HepG2 (cell line): ENCODE data around the gene PIEZO1. TPM values are rescaled to one million over a fixed set of nuclear protein-coding genes. Genes with fewer than 3 reads are reported as not detected.

Source experiments
- AHDC1 ChIP-seq: sonication (generic); formaldehyde crosslinking; IDR thresholded peaks from 2 replicates; pipeline ENCODE4 v1.5.1; 2020; ENCODE audit warnings: mild to moderate bottlenecking, missing genetic modification reagents, borderline replicate concordance
- ARNTL ChIP-seq: sonication (generic); formaldehyde crosslinking; IDR thresholded peaks from 2 replicates; pipeline ENCODE4 v1.4.0; 2020; ENCODE audit warnings: mild to moderate bottlenecking, missing genetic modification reagents
- ATM ChIP-seq: fragments of 450-650 bp; IDR thresholded peaks from 2 replicates; pipeline ENCODE4 v1.7.1; 2017; ENCODE audit warnings: mild to moderate bottlenecking, borderline replicate concordance
- HHEX ChIP-seq: IDR thresholded peaks from 2 replicates; pipeline ENCODE4 v1.6.1; 2016; ENCODE audit warnings: control low read depth
- KLF12 ChIP-seq: sonication (generic); formaldehyde crosslinking; IDR thresholded peaks from 2 replicates; pipeline ENCODE4 v1.4.0; 2020; ENCODE audit warnings: missing genetic modification reagents, borderline replicate concordance
- NBN ChIP-seq: fragments of 450-650 bp; conservative IDR thresholded peaks from 2 replicates; pipeline ENCODE4 v1.6.1; 2017
- ZNF274 ChIP-seq: sonication (generic); formaldehyde crosslinking; IDR thresholded peaks from 2 replicates; pipeline ENCODE4 v1.5.1; 2020; ENCODE audit warnings: mild to moderate bottlenecking, missing genetic modification reagents
- ZNF280D ChIP-seq: sonication (generic); formaldehyde crosslinking; IDR thresholded peaks from 2 replicates; pipeline ENCODE4 v1.5.1; 2020; ENCODE audit warnings: mild to moderate bottlenecking, missing genetic modification reagents
- ZNF816 ChIP-seq: sonication (generic); formaldehyde crosslinking; IDR thresholded peaks from 2 replicates; pipeline ENCODE4 v1.8.0; 2022; ENCODE audit warnings: missing genetic modification reagents, mild to moderate bottlenecking, borderline replicate concordance
- polyA plus RNA-seq, 8 experiments: library from polyadenylated mRNA; depleted of rRNA in 3 of 8; stranded (reverse) in 7 of 8; unstranded in 1 of 8; fragments of >200 nt; fragmentation: Illumina TruSeq in 4 of 8; extraction: Trizol in 4 of 8; gene quantifications; 2 replicates each; pipeline versions ENCODE4 v1.2.1 to v1.2.3, GENCODE V29; 2011 to 2016; ENCODE audit warnings: low read depth in 4 of 8, missing spikeins in 1 of 8, mixed read lengths in 1 of 8; ENCODE audit not compliant: insufficient read depth in 1 of 8
- total RNA-seq, 5 experiments: library from RNA; depleted of rRNA; stranded (reverse); fragments of >200 nt; fragmentation: Illumina TruSeq; extraction: Trizol; gene quantifications; 2 replicates each; pipeline ENCODE4 v1.2.3, GENCODE V29; 2016; ENCODE audit warnings: low read depth in 1 of 5
- TF ChIP-seq, protein P1 (sequence below): sonication (generic); formaldehyde crosslinking; IDR thresholded peaks from 2 replicates; pipeline ENCODE4 v1.4.0; 2020; ENCODE audit warnings: low read depth, mild to moderate bottlenecking, missing genetic modification reagents

PIEZO1 gene
- total and polyA plus RNA-seq, 2 of the 13 experiments (the other 11 are each of a cell fraction or from before 2014, with no cell fraction given): 67.9 to 85.0 TPM

- TF ChIP-seq AHDC1 (no peak), ZNF274 (CRISPR knock-in tag) (no peak), ZNF280D (CRISPR knock-in tag) (no peak), HHEX (CRISPR knock-in tag) (no peak), ARNTL (CRISPR knock-in tag) (no peak), NBN (no peak), KLF12 (no peak), ATM (no peak), ZNF816 (CRISPR knock-in tag) (0 out of 2 replicates have a peak, but pooled peaks have one; percentile 23)
- TF ChIP-seq, protein P1, sequence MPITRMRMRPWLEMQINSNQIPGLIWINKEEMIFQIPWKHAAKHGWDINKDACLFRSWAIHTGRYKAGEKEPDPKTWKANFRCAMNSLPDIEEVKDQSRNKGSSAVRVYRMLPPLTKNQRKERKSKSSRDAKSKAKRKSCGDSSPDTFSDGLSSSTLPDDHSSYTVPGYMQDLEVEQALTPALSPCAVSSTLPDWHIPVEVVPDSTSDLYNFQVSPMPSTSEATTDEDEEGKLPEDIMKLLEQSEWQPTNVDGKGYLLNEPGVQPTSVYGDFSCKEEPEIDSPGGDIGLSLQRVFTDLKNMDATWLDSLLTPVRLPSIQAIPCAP (CRISPR knock-in tag): no peak
Measured at GRCh38 chr16:88758227-88758943, 26.6 kb downstream of the PIEZO1 start (continued).
